ENCODE data around the gene NEGR1.

Gene NEGR1

DNA sequence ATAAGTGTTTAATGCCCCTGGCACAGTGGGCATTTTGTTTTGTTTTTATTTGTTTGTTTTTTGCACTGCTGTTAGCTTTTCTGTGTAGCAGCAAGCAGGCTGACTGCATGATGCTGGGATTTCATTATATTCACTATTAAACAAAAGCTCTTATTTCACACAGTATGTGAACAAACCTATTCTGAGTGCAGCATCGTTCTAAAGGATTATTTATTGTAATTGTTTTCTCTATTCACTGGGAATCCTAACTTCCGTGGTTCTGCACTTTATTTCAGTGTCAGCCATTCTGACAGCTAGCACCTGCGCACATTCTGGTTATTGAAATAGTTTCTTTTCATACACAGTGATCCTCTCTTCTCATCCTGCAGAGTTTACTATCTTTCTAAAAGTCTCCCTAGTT, 595.0 kb downstream of the NEGR1 start:
- DNase-seq (ENCODE audit: low read depth): no peak

DNA sequence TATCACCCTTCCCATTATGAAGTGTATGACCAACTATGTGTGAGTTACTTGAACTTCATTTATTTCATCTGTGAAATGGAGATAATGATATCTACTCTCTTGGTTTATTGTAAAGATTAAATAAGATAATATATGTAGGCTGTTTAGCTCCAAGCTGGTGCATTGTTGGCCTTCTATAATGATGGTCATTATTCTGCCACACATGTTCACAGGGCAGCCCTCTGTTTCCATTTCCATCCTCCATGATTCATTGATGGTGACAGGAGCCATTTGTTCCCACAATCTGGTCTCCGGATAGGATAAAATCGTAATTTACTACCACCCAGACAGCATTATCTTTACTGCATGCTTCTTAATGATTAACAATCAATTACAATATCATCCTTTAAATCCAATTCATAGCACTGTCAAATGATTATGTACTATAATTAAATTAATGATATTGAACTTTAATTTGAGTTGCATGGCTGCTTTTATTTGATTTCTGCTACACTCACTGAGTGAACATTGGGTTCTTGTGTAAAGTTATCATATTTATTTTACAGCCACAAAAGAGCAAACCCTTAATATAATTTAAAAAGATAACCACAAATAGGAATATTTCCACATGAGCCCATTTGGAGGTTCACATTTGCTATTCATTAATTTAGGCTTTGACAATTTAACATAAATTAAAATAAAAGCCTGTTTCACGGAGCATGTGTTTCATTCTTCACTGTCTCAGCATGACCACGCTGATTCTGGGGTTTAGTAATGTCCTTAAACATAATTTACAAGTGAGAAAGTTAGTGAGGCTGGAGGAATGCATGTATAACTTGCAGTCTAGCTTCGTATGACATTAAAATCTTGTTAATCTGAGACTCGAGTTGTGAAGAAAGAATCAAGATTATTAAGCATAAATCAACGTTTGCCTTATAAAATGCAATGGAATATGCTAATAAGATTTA, 605.1 kb downstream of the NEGR1 start:
- DNase-seq (ENCODE audit: low read depth): no peak

DNA sequence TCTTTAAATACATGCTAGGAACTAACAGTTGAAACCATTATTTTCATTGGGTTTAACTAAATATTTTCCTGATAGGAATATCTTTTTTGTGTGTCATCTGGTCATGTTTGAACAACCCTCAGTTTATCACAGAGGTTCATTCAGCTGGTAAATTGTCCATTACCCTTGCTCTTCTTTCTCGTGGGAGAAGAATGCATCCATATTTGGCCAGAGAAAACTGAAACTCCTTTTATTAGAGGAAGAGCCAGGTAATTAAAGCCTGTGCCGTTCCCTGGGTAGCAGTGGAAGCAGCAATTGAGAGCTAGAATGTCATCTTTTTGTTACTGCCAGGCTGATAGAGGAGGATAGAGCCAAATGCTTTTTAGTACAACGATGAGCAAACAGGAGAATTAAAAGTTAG, 614.3 kb downstream of the NEGR1 start:
- DNase-seq (ENCODE audit: low read depth): no peak

DNA sequence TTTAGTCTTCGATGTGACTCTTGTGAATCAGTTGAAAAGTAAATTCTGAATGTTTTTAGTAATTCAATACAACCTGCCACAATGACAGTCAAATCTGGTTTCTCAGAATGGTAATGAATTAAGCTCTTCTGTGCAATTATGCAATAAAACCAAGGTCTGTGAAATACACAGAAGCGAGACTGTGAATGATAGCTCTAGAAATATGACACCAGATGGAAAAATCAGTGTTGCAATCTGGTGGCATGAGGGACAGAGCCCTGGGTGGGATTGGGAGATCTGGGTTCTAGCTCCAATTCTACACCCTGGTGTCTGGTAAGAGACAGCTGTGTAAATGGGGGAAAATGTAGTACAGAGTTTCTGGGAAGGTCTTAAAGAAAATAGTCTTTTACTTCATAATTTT, 615.1 kb downstream of the NEGR1 start:
- no peak for DNase-seq (ENCODE audit: low read depth)

DNA sequence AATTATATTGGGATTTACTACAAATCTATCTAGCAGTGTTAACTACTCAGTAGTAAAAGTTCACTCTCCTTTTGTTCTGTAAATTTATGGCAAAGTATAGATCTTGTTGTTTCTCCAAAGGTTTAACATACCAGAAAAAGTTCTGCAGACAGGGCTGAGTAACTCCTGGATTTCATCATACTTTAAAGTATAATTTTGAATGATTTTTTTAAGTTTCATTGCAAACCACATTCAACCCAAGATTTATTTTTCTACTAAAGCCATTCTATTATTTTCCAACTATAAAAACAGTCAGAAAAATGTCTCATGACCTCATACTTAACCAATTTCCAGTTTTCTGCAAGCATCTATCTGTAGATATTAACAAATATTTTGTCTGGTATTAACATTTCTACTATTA, 615.7 kb downstream of the NEGR1 start:
- DNase-seq (ENCODE audit: low read depth): no peak

DNA sequence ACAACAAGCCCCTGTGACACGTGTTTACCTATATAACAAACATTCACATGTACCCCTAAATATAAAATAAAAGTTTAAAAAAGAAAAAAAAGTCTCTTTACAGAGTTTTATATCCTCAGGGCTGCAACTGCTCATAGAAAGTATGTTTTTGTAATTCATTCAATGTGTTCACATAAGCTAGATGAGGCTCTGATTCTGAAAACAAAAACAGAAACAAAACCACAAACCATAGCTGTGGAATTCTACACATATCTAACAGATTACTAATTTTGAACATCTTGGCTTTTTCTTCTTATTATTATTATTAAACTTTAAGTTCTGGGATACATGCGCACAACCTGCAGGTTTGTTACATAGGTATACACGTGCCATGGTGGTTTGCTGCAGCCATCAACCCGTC, 621.9 kb downstream of the NEGR1 start:
- no peak for DNase-seq (ENCODE audit: low read depth)

DNA sequence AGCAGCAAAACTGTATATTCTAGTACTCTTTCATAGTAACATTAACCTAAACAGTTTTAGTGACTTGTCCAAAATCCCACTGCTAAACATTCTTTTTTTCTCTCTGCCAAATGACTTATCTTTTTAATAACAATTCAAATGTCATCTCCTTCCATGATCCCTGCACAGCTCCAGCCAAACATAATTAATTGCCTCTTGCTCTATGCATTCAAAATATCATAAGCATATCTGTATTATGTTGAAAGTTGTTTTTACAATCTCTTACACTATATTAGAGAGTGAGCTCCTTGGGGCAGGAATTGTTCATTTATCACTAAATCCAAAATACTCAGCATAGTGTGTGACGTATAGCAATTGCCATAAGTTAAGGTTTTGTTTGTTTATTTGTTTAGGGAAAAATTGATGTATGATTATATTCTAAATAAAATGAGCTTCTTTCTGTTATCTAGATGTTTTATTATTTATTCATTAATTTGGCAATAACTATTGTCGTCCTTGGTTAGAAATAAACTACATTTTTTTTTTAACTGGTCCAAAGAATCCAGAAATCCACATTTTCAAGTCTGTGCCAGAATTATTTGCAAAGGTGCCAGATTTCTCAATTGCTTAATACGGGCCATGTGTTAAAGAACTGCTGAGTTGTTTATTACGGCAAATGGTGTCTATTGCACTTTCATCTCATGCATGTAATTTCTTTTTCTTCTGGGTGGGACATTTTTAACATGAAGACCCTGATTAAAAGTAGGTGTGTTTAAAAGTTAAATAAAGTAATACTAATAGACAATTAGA, 624.3 kb downstream of the NEGR1 start:
- no peak for DNase-seq (ENCODE audit: low read depth)

DNA sequence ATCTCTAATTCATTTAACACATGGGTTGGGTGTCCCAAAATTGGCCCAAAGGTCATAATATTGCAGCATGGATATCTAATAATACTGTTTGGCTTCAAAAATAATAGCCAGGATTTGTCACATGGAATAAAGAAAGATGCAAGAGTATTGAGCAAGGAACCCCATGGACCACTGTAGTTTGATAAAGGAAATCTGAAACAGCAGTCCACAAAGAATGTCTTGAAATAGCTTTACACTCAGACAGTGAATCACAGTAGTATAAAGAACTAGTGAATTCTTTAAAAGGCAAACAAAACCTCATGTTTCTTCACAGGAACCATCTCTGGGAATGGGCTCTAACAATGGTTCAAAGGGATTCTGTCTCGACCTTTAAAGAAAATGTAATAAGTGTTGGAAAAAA, 625.4 kb downstream of the NEGR1 start:
- no peak for DNase-seq (ENCODE audit: low read depth)

DNA sequence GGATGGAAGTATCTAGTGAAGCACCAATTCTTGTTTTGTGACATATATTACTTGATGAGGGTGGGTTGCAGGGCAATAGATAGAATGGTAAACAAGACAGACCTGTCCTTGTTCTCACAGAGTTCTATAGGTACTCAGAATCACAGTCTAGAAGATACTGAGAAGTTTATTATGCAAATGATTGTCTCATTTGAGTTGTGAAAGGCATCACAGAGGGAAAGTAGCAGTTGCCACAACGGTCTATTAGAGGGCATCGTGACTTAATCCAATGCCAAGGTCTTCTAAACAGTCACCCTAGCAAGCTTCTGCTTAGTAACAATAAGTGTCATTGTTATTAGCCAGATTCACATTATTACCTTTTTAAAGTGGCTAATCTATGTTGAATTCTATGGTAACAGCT, 626.7 kb downstream of the NEGR1 start:
- DNase-seq (ENCODE audit: low read depth): no peak

DNA sequence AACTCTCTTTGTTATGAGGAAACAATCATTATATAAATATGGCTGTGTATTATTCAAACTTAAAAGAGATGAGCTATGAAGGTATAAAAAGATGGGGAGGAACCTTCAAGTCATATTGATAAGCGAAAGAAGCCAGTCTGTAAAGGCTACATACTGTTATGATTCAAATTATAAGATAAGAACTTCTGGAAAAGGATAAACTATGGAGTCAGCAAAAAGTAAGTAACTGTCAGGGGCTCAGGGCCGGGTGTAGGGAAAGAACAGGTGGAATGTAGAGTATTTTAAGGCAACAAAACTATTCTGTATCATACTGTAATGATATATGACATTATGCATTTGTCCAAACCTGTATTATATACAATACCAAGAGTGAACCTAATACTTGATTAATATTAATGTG, 628.4 kb downstream of the NEGR1 start:
- no peak for DNase-seq (ENCODE audit: low read depth)

DNA sequence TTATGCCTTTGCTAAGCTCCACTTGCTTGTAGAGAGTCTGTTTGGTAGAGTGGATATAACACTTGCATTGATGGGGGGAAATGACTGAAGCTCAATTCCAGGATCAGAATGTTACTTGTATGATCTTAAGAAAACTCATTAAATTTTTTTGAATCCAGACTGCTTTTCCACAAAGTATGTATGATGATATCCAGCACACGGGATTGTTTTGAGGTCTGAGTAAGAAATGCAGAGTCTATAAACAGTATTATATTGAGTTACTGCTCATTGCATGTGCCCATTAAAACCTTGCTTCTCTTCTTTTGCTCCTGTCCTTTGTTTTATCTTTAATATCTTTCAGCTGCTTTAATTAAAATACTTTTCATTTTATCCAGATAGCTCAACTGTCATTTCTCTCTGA, 631.1 kb downstream of the NEGR1 start:
- DNase-seq (ENCODE audit: low read depth): no peak

DNA sequence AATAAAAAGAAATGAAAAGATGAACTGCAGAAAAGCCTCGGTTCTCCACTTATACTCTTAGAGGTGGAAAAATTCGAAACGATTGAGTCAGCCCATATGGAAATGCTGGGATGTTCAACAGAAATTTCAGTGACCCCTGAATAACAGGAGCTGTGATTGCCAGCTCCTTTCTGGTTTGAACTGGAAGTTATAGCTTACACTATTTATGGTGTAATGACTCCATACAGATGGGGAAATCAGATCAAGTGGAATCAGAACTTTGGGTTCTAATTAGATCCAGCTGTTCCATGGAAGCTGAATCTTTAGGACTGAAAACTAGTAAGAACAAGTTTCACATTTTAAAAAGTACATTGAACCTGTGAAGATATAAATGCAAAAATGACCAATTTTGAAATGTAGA, 632.2 kb downstream of the NEGR1 start:
- no peak for DNase-seq (ENCODE audit: low read depth)

DNA sequence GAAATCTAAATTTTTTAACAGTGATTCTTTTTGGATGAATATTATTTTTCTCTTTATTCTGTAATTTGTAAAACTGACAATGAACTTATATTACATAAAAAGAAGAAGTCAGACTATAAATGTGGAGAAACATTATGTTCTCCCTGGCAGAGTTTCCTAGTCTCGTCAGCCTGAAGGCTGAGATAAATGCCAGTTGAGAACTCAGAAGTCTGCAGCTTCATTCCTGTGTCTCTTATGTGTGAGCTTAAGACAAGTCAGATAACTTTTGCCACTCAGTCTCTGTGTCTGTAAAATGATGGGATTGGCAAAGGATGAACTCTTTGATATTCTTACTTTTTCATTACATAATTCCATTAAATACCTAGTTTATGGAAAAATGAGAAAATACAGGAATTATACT, 632.7 kb downstream of the NEGR1 start:
- DNase-seq (ENCODE audit: low read depth): no peak

DNA sequence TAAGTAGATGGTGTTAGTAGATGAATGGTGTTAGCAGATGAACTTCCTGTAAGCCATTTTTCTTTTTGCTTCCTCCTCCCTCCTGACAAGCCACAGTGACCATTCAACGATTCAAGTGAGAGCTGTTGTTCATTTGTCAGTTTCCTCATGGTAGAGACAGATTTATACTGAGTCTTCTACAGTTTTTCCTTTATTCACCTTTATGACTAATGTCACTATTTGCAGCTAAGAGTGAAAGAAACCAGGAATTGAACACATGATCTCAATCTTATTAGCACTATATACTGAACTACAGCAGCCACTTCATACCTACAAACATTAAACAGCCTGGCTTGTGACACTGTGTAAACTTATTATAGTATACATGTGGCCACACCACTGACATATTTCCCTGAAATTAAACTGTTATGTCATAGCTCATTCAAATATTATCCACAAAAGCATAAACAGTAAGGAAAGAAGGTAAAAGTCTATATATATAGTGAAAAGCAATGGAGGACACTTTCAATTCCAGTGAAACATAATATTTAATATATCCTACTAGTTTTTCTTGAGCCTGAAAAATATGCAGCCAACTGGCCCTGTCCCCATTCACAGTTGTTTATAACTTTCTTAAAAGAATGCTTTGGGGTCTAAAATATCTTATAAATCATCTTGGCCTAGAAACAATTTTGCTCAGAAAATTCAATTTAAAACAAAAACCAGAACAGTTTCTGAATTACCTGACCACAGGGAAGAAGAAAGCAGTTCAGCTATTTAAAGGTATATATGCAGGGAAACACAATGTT, 634.6 kb downstream of the NEGR1 start:
- no peak for DNase-seq (ENCODE audit: low read depth)

DNA sequence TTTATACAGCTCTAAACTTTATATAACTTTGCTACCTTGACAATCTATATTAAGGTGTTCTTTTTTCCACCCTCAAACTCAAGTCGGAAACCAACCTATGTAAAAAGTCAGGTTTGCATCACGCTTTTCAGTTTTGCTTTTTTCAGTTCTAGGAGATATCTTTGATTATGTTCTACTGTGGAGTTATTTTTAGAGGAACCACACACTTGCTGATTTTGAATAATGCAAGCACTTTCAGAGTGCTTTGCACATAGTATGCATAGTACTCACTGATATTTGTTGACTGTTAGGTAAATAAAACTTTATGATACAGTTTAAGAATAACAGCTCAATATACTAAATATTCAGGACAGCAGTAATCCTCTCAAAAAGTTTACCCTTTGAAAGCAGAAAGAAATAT, 637.3 kb downstream of the NEGR1 start:
- DNase-seq (ENCODE audit: low read depth): no peak

DNA sequence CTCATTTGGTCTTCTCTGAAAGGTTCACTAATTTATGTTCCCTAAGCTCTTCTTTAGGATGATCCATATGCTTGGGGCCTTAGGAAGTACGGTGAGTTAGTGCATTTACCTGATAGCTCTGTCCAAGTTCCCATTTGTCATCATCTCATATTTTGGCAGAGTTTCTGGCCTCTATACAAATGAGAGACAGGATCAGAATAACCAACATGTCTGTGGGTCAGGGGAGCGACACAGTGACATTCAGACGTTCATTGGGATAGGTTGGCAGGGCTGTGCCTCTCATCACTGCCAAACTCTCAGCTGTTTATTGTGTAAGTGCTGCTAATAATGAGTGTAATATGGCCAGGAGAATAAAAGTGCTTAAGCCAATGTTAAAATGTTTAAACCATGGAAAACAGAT, 640.4 kb downstream of the NEGR1 start:
- no peak for DNase-seq (ENCODE audit: low read depth)

DNA sequence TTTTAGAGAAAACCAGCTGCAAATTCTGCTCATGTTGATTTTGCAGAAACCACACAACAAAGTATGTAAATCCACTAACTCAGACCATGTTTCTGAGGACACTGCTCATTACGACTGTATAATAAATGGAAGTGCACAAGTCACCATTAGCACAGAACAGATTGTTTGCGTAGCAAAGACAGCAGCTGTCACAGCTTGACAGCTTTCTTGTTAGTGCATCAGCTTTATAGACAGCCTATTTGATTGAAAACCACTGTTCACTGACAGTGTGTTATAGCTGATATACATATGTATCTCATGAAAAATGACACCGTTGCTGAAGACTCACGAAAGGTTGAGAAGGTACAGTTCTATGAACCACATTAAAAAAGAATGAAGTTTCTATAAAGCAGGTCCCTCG, 641.3 kb downstream of the NEGR1 start:
- no peak for DNase-seq (ENCODE audit: low read depth)

DNA sequence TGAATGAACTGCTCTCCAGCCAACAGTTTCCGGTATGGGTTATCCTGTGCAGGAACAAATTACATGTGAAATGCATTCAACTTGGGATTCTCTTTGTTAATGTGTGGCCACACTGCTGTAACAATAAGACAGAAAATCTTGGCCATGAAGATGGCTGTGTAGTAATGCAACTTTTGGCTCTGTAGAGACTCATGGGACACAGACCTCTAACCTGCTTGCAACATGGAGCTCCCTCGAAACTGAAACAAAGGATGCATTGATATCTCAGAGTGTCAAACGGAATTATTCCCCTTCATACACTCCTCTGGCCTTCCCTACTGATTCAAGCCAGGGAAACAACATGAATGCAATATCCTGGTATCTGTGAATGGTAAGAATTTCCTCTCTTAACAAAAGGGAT, 642.2 kb downstream of the NEGR1 start:
- no peak for DNase-seq (ENCODE audit: low read depth)

DNA sequence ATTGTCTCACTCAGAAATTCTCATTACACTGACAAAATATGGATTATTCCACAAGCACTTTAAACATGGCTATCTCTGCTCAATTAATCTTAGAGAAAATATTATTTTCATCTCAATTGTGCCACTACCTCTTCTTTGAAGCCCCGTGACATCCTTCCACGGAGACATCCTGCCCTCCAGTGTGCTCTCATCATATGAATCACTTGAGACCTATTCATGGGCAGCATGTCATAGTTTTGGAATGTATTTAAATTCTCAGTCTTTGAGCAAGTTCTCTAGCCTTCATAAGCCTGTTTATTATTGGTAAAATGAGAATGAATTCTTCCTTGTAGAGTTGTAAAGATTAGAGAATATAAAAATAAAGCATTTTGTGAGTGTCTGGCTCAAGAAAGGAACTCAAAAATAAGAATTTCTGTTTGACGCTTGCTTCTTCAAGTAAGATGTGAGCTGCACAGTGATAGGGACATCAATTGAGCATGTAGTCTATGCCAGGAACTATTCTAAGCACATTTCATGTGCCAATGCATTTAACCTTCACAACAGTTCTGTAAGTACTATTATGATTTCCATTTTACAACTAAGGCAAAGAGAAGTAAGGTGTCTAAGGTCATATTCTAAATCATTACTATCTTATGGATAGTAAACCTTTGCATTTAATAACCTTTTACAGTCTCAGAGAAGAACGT, 644.1 kb downstream of the NEGR1 start:
- no peak for DNase-seq (ENCODE audit: low read depth)

DNA sequence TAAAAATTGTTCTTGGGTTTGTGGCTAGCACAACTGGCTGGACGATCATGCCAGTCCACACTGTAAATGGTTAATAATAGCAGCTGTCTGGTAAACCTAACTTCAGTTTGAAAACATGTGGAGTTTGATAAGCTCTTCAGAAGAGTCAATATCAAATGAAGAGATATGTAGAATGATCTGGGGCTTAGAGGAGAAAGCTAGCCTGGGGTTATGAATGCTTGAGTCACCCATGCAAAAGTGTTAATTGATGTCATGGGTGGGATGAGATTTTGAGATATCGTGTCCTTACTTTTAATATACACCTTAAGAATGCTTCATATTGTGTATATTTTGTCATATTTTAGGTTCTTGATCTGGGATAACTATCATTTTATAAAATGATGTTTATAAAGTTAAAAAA, 646.8 kb downstream of the NEGR1 start:
- DNase-seq (ENCODE audit: low read depth): no peak

DNA sequence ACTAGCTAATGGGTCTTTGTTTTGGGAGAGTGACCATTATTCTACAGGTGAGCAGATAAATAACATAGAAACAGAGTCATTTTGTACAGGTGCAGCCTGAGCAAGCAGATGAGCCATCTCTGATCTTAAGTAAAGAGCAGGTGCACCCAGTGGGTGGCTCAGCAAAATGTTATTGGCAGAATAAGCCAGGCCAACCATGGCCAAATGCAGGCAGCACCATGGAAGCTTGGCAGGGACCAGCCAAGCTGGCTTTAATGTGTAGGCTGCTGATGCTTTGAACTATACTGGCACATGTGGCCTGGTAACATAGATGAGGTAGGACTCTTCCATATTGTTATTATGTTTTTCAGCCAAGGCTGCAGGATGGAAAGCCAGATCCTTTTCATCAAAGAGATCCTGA, 648.2 kb downstream of the NEGR1 start:
- DNase-seq (ENCODE audit: low read depth): no peak

DNA sequence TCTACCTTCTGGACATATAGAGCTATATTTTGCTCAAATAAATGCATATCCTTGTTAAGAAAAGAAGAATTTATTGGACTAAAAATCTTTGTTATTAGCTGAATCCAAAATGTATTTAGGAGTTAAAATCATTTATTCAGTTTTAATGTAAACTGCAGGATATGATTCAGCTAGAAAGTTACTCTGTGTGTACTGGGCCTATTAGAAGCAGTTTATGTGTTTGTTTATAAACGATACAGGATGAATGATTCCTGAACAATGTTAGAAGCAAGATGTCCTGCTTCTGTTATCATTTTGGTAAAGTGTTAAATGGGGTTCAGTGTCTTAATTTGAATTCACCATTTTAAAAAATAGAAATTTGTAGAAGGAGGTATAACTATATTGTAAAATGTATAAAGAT, 652.3 kb downstream of the NEGR1 start:
- DNase-seq (ENCODE audit: low read depth): no peak
